ENCODE results near the gene CDK5RAP2.

- TF ChIP-seq, protein P1, sequence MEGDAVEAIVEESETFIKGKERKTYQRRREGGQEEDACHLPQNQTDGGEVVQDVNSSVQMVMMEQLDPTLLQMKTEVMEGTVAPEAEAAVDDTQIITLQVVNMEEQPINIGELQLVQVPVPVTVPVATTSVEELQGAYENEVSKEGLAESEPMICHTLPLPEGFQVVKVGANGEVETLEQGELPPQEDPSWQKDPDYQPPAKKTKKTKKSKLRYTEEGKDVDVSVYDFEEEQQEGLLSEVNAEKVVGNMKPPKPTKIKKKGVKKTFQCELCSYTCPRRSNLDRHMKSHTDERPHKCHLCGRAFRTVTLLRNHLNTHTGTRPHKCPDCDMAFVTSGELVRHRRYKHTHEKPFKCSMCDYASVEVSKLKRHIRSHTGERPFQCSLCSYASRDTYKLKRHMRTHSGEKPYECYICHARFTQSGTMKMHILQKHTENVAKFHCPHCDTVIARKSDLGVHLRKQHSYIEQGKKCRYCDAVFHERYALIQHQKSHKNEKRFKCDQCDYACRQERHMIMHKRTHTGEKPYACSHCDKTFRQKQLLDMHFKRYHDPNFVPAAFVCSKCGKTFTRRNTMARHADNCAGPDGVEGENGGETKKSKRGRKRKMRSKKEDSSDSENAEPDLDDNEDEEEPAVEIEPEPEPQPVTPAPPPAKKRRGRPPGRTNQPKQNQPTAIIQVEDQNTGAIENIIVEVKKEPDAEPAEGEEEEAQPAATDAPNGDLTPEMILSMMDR (conservative IDR thresholded peaks at IDR 0.05 in 1 of 2, IDR thresholded peaks at IDR 0.05 in 1 of 2; ENCODE audit: low read depth in 1 of 2, low read length in 2 of 2) = no peak
- TF ChIP-seq EZH2 (IDR thresholded peaks at IDR 0.05; ENCODE audit: low read length, missing control alignments) = no peak
Observed at GRCh38 chr9:120392245-120392644, 187.7 kb downstream of the CDK5RAP2 start.

Data from fibroblast of lung (primary cell).